Vagina (tissue), 2 donors: ENCODE results near the gene CHN1.

ENCODE experiments used
- CTCF ChIP-seq, 3 experiments: fragments of 450-650 bp in 2 of 3; fragments of 200-600 bp in 1 of 3; sonication (generic) in 1 of 3; IDR thresholded peaks; one replicate each; pipeline ENCODE4 v1.5.1; 2017 to 2019; ENCODE audit warnings: antibody characterized with exemption in 3 of 3, mild to moderate bottlenecking in 2 of 3, moderate library complexity in 2 of 3
- POLR2A ChIP-seq, 2 donors: fragments of 450-650 bp; IDR thresholded peaks; one replicate each; pipeline ENCODE4 v1.6.1; 2017; ENCODE audit warnings: antibody characterized with exemption in 2 of 2, mild to moderate bottlenecking in 2 of 2, moderate library complexity in 2 of 2
- POLR2AphosphoS5 ChIP-seq, 2 donors: sonication (generic); formaldehyde crosslinking; IDR thresholded peaks; one replicate each; pipeline ENCODE4 v1.9.0; 2017; ENCODE audit warnings: antibody characterized with exemption in 2 of 2, mild to moderate bottlenecking in 2 of 2, low read depth in 1 of 2; ENCODE audit not compliant: insufficient read depth in 1 of 2

- no peak for TF ChIP-seq POLR2A (IDR thresholded peaks at IDR 0.05)
- no peak for TF ChIP-seq CTCF (IDR thresholded peaks at IDR 0.05)
- no peak for TF ChIP-seq POLR2AphosphoS5 (IDR thresholded peaks at IDR 0.05; ENCODE audit: insufficient read depth in 1 of 2, low read depth in 1 of 2)
Observed at GRCh38 chr2:174780856-174781255, 224.3 kb downstream of the CHN1 start.
